Measurements from ENCODE around the gene MACROD2.

GRCh38 chr20:14821251-14821650 lies 825.9 kb downstream of the MACROD2 start:
- TF ChIP-seq, protein P1, sequence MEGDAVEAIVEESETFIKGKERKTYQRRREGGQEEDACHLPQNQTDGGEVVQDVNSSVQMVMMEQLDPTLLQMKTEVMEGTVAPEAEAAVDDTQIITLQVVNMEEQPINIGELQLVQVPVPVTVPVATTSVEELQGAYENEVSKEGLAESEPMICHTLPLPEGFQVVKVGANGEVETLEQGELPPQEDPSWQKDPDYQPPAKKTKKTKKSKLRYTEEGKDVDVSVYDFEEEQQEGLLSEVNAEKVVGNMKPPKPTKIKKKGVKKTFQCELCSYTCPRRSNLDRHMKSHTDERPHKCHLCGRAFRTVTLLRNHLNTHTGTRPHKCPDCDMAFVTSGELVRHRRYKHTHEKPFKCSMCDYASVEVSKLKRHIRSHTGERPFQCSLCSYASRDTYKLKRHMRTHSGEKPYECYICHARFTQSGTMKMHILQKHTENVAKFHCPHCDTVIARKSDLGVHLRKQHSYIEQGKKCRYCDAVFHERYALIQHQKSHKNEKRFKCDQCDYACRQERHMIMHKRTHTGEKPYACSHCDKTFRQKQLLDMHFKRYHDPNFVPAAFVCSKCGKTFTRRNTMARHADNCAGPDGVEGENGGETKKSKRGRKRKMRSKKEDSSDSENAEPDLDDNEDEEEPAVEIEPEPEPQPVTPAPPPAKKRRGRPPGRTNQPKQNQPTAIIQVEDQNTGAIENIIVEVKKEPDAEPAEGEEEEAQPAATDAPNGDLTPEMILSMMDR (IDR thresholded peaks at IDR 0.05) = no peak
- no peak for TF ChIP-seq POLR2A (IDR thresholded peaks at IDR 0.05)
